GM12875 (cell line): Measurements from ENCODE around the gene PLEK.
"Not testable (repeated sequence)": the region's sequence is repeated elsewhere in the genome, so short reads cannot be mapped to it uniquely, and the experiment has no call there.

Experiments
- H3K4me3 ChIP-seq: one replicate; pipeline ENCODE4 v1.5.1; 2011; ENCODE audit warnings: low read depth, low read length, control low read depth
- CTCF ChIP-seq: IDR thresholded peaks from 2 replicates; pipeline ENCODE4 v1.5.1; 2011; ENCODE audit warnings: low read depth, mild to moderate bottlenecking, control low read depth, inconsistent platforms, low read length, moderate library complexity, borderline replicate concordance; ENCODE audit not compliant: insufficient read depth

Gene PLEK

GRCh38 chr2:68341062-68341329, 24.1 kb upstream of the PLEK start:
- no peak for TF ChIP-seq CTCF

DNA sequence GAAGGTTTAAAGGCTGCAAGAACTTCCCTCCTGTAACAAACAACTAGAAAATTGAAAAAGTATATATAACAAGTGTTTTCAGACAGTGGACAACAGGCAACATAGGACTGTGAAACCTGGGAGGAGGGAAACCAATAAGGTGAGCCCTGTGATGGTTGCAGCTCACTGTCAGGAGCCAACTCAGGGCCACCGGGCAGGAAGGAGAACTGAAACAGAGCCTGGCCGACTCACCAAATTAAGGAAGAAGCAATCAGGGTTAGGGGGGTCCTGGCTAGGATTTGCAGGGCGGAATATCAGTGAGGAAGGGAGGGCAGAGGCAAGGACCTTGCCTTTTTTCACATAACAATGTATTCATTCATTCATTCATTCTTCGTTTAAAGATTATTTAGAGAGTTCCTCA, 23.5 kb upstream of the PLEK start:
- H3K4me3 ChIP-seq: no peak overlapping the region
- no peak for TF ChIP-seq CTCF

More at GRCh38 chr2:68341062-68341329, 24.1 kb upstream of the PLEK start:
- no peak overlapping the region for H3K4me3 ChIP-seq

GRCh38 chr2:68342470-68342869, 22.6 kb upstream of the PLEK start:
- no peak overlapping the region for H3K4me3 ChIP-seq
- TF ChIP-seq CTCF: no peak

DNA sequence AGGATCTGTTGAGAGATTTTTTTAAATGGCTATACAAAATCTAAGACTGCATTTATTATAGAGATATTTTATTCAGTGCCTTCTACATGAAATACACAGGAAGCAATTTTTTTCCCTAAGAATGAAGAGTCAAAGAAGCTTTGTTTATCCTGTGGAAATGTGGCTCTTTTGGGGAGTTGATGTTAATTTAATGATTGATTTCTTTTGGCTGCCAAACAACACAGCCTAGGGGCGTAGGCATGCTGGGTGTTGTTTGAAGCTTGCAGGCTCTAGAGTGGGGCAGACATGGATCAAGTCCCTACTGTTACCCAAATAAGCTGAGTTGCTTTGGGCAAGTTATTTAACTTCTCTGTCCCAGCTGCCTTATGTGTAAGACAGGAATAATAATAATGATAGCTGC, 21.1 kb upstream of the PLEK start:
- no peak overlapping the region for H3K4me3 ChIP-seq
- TF ChIP-seq CTCF: no peak

GRCh38 chr2:68345129-68345875, 19.8 kb upstream of the PLEK start:
- no peak for TF ChIP-seq CTCF
- no peak overlapping the region for H3K4me3 ChIP-seq

- H3K4me3 ChIP-seq: not testable (repeated sequence)
Observed at GRCh38 chr2:68349091-68349490, 16.0 kb upstream of the PLEK start.

- no peak overlapping the region for H3K4me3 ChIP-seq
- no peak for TF ChIP-seq CTCF
Observed at GRCh38 chr2:68351997-68352396, 13.1 kb upstream of the PLEK start.
